LNCaP clone FGC (cell line): ENCODE measurements around the gene MPPED2.

ENCODE experiments used
- DNase-seq: peaks from one replicate; pipeline ENCODE4 v3.0.0-alpha.2; 2011; ENCODE audit warnings: low read depth
- H3K4me3 ChIP-seq: 2 replicates; pipeline ENCODE4 v1.5.1; 2011; ENCODE audit warnings: mild to moderate bottlenecking, low read depth, low read length, control low read depth
- TF ChIP-seq, protein P1 (sequence below): IDR thresholded peaks from 2 replicates; pipeline ENCODE4 v1.5.1; 2012; ENCODE audit warnings: mild to moderate bottlenecking; ENCODE audit not compliant: control insufficient read depth, insufficient read depth; ENCODE audit errors: extremely low read depth

MPPED2 gene

DNA sequence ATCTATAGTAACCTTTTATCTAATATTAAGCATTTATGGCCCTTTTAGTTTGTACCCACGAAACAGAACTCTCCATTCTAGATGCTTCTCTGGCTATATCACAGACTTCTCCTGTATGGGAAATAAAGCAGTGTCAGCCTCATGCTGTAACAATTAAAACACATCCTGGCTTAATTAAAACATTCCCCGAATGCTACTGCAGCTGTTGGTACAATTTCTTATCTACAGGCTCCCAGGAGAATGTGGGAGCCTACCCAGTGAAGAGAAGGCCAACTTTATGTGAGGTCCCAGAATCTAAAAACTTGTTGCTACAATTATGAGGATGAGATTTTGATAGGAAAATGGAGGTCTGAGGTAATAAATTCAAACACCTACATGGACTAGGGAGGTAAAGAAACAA, 83.8 kb downstream of the MPPED2 start:
- H3K4me3 ChIP-seq, result no peak overlapping the region
- TF ChIP-seq, protein P1, sequence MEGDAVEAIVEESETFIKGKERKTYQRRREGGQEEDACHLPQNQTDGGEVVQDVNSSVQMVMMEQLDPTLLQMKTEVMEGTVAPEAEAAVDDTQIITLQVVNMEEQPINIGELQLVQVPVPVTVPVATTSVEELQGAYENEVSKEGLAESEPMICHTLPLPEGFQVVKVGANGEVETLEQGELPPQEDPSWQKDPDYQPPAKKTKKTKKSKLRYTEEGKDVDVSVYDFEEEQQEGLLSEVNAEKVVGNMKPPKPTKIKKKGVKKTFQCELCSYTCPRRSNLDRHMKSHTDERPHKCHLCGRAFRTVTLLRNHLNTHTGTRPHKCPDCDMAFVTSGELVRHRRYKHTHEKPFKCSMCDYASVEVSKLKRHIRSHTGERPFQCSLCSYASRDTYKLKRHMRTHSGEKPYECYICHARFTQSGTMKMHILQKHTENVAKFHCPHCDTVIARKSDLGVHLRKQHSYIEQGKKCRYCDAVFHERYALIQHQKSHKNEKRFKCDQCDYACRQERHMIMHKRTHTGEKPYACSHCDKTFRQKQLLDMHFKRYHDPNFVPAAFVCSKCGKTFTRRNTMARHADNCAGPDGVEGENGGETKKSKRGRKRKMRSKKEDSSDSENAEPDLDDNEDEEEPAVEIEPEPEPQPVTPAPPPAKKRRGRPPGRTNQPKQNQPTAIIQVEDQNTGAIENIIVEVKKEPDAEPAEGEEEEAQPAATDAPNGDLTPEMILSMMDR, result no peak
- no peak for DNase-seq

DNA sequence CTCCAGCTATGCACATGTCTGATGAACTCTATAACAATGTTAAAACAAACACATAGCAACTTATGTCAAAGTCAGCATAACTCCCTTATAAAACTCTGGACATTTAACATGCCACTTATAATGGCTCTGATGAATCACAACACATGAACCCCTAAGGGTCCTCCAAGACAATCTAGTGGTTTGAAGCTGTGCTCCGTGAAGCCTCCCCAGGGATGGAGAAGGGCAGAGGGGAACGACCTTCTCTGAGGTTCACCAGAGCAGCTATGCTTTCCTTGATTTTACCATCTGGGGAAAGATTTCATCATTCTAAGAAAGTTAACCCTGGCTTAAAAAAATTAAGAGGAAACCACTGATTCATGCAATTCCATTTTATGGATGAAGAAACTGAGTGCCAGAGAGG, 84.4 kb downstream of the MPPED2 start:
- TF ChIP-seq, protein P1, result no peak
- no peak overlapping the region for H3K4me3 ChIP-seq
- DNase-seq, result no peak

DNA sequence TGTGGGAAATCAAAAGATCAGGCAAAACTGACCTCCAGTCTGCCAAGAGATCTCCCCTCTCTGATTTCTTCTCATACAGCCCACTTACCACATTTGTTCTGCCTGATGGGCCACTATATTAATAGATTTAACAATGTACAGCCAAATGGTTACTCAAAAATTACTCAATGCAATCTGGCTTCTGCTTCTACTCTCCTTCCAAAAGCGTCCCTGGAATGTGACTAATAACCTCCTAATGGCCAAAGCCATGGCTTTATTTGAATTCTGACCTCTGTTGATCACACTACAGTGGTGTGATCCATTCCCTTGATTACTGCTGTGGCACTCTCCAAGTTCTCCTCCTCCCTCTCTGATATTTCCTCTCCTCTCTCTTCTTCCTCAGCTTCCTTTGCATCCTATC, 86.2 kb downstream of the MPPED2 start:
- no peak overlapping the region for H3K4me3 ChIP-seq
- no peak for DNase-seq
- TF ChIP-seq, protein P1, result no peak

DNA sequence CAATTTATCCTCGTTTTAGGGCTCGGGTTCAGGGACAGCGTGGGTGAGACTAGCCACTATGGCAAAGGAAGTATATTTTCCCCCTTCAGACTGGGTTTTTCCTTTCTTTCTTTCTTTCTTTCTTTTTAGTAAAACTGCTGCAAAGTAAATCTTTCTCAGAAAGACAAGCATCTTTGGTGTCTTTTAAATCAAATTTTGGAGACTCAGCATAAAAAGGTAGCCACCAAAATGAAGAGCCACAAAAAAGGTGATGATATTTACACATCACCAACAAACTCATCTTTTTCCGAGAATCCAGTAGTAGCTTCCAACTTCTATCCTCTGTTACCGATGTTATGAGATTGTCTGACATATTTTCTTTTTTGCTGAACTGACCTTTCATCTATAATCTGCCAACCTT, 88.6 kb downstream of the MPPED2 start:
- no peak for DNase-seq
- no peak overlapping the region for H3K4me3 ChIP-seq
- TF ChIP-seq, protein P1, result no peak

DNA sequence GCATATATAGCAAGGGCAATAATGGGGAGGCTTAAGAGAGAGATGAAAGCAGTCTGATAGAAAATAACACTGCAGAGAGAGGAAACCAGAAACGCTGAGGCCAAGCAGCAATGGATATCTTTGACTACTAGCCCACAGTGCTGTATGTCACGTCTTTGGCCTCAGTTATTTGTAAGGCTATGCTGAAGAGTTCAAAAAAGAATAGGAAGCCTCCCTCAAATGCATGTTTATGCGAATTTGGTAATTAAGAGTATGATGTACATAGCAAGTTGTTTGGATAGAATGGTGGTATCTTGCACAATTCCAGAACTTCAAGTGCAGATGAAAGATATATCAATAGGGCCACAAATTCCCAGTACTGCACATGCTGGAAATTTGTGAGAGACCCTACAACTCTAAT, 89.2 kb downstream of the MPPED2 start:
- TF ChIP-seq, protein P1, result no peak
- H3K4me3 ChIP-seq, result no peak overlapping the region
- DNase-seq, result no peak

DNA sequence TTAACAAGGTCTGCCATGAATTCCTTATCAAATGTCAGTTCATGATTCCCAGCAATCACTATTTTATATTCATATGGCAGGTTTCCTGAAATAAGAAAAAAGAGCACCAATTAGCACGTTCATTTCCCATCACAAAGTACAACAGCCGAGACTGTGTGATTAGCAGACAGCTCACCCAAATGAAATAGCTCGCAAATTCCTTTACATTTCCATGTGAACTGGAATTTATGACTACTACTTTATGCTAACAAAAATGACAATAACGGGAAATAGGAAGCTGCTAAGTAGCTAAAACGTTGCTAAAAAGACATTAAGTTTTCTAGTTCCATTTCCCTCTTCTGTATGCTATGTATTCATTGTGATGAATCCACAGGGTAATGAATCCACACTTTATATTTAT, 90.7 kb downstream of the MPPED2 start:
- H3K4me3 ChIP-seq, result no peak overlapping the region
- no peak for DNase-seq
- TF ChIP-seq, protein P1, result no peak

DNA sequence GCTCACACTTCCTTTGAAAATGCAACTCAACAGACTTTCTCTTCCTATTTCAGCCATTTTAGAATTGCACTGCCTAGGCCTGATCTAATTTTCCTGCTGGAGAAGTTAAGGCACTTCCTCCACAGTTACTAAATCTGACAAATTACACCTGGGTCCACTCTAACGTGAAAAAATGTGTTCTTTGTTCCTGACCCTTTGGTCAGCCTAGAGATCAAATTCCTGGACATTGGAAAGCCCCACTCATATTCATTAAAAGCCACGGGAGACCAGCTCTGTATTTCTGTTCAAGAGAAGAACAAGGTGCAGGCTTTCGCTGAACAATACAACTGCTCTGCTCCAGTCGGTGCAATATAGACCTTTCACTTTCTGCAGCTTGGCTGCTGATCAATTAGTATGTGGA, 96.6 kb downstream of the MPPED2 start:
- TF ChIP-seq, protein P1, result no peak
- no peak overlapping the region for H3K4me3 ChIP-seq
- DNase-seq, result no peak
